Sigmoid colon (tissue), 7 donors: ENCODE results near the gene NR6A1. TPM values are rescaled to one million over a fixed set of nuclear protein-coding genes. Genes with fewer than 3 reads are reported as not detected.
A peak's percentile ranks its signal among the peaks of the same experiment; 100 is the strongest.
"Not testable (repeated sequence)": the region's sequence is repeated elsewhere in the genome, so short reads cannot be mapped to it uniquely, and the experiment has no call there.

Experiments
- DNase-seq: peaks from one replicate; pipeline ENCODE4 v3.0.0-alpha.2; 2019
- H3K27ac ChIP-seq, 4 donors: fragments of 200-600 bp; sonication (generic); one replicate each; pipeline ENCODE4 v1.5.1; 2016 to 2019; ENCODE audit warnings: mild to moderate bottlenecking in 1 of 4
- H3K27me3 ChIP-seq, 3 donors: fragments of 200-600 bp; sonication (generic); one replicate each; pipeline ENCODE4 v1.5.1; 2019; ENCODE audit warnings: mild to moderate bottlenecking in 1 of 3
- H3K36me3 ChIP-seq, 4 donors: fragments of 200-600 bp; sonication (generic); one replicate each; pipeline ENCODE4 v1.5.1; 2016 to 2019
- H3K4me1 ChIP-seq, 4 donors: fragments of 200-600 bp; sonication (generic); one replicate each; pipeline ENCODE4 v1.5.1; 2017 to 2019
- H3K4me3 ChIP-seq, 4 donors: fragments of 200-600 bp; sonication (generic); one replicate each; pipeline ENCODE4 v1.5.1; 2017 to 2019; ENCODE audit warnings: mild to moderate bottlenecking in 2 of 4, moderate library complexity in 1 of 4
- H3K9me3 ChIP-seq, 4 donors: fragments of 200-600 bp in 3 of 4; sonication (generic) in 3 of 4; one replicate each; pipeline versions ENCODE4 v1.5.1 to v1.6.1; 2013 to 2019
- CTCF ChIP-seq, 4 experiments: fragments of 450-650 bp in 3 of 4; fragments of 200-600 bp in 1 of 4; IDR thresholded peaks; one replicate each; pipeline ENCODE4 v1.5.1; 2016 to 2019; ENCODE audit warnings: antibody characterized with exemption in 4 of 4, mild to moderate bottlenecking in 3 of 4, moderate library complexity in 2 of 4
- EP300 ChIP-seq, 4 donors: sonication (generic); formaldehyde crosslinking; IDR thresholded peaks; one replicate each; pipeline ENCODE4 v1.6.1; 2017; ENCODE audit warnings: antibody characterized with exemption in 4 of 4
- POLR2A ChIP-seq, 2 donors: fragments of 450-650 bp; IDR thresholded peaks; one replicate each; pipeline ENCODE4 v1.6.1; 2016; ENCODE audit warnings: antibody characterized with exemption in 2 of 2, mild to moderate bottlenecking in 2 of 2, moderate library complexity in 2 of 2
- POLR2AphosphoS5 ChIP-seq, 4 donors: sonication (generic); formaldehyde crosslinking; IDR thresholded peaks; one replicate each; pipeline ENCODE4 v1.6.1; 2017; ENCODE audit warnings: antibody characterized with exemption in 4 of 4
- WGBS, 2 donors: extraction: QIAGEN DNeasy Blood & Tissue Kit; methylation state at CpG; one replicate each; pipeline ENCODE4 v1.1.7; 2013; 5-methylcytosine and 5-hydroxymethylcytosine counted together
- intact Hi-C: fragments of 100-400 bp; cut with DNase I; formaldehyde crosslinking; loops from one replicate; pipeline ENCODE4 v1.15.1; 2023
- polyA plus RNA-seq, 3 donors: library from polyadenylated mRNA; stranded (reverse); fragments of 200-250 nt; gene quantifications; one replicate each; pipeline ENCODE4 v1.2.3, GENCODE V29; 2013
- total RNA-seq, 4 donors: library from RNA; depleted of rRNA; stranded (reverse); fragments of >200 nt; gene quantifications; one replicate each; pipeline ENCODE4 v1.1.0, GENCODE V29; 2016
- donor health status: healthy with polysubstance abuse.
- donor health status: Bipolar disorder and iron deficiency.
- donor health status: healthy.

The NR6A1 gene
- total and polyA plus RNA-seq, 7 donors = 0.60 to 3.0 (median 1.8) TPM

- DNase-seq = peak; percentile 91
- H3K4me1 ChIP-seq = peaks cover 0 to 66% (median 42%) of the 10 kb centered on the region in 4 donors
- intact Hi-C loops = loop anchor here (1.0 to 5.0 kb wide), 4 partner anchors 38 to 368 kb away; partner anchors contain the start of genes GOLGA1, SCAI and WDR38
Measured at GRCh38 chr9:124774129-124774978, 3.2 kb upstream of the NR6A1 start.

GRCh38 chr9:124773473-124774128 is 2.5 kb upstream of the NR6A1 start:
- Histone ChIP-seq H3K9me3 (no peaks in the 10 kb centered on the region), H3K4me1 (peaks cover 0 to 60% (median 36%) of the 10 kb centered on the region in 4 donors), H3K4me3 (no peak overlapping the region), H3K27me3 (peaks cover 0 to 25% (median 18%) of the 10 kb centered on the region in 3 donors), H3K36me3 (no peaks in the 10 kb centered on the region), H3K27ac (no peak overlapping the region)
- DNase-seq = no peak
- intact Hi-C loops = loop anchor here (1.0 to 5.0 kb wide), 5 partner anchors 39 to 601 kb away; partner anchors contain the start of genes GOLGA1, SCAI and WDR38
- 52 to 81% methylated on average over 1 of the region's 1 CpG for WGBS, 2 donors
- TF ChIP-seq POLR2A (IDR thresholded peaks at IDR 0.05) (no peak), POLR2AphosphoS5 (IDR thresholded peaks at IDR 0.05) (no peak), EP300 (IDR thresholded peaks at IDR 0.05) (no peak), CTCF (IDR thresholded peaks at IDR 0.05) (no peak)

More at GRCh38 chr9:124774129-124774978, 3.2 kb upstream of the NR6A1 start:
- Histone ChIP-seq H3K4me3 (no peak overlapping the region), H3K9me3 (no peaks in the 10 kb centered on the region), H3K27ac (peak overlapping the region in 3 of 4 donors; percentile 24 to 40 (median 34)), H3K36me3 (no peaks in the 10 kb centered on the region), H3K27me3 (peaks cover 0 to 17% (median 14%) of the 10 kb centered on the region in 3 donors)
- TF ChIP-seq CTCF (IDR thresholded peaks at IDR 0.05) (peak; percentile 72 to 96 (median 87)), POLR2A (IDR thresholded peaks at IDR 0.05) (no peak), EP300 (IDR thresholded peaks at IDR 0.05) (no peak)
- 32 to 43% methylated on average over 15 of the region's 15 CpGs for WGBS, 2 donors

- not testable (repeated sequence) for DNase-seq, H3K4me3 ChIP-seq, H3K9me3 ChIP-seq, H3K36me3 ChIP-seq, H3K27ac ChIP-seq
- intact Hi-C loops = loop anchor here (2.0 to 5.0 kb wide), 3 partner anchors 169 to 602 kb away; partner anchors contain the start of genes GOLGA1 and SCAI
- WGBS, 2 donors = 89 to 91% methylated on average over 15 of the region's 15 CpGs
- Histone ChIP-seq H3K27me3 (peaks cover 0 to 32% (median 25%) of the 10 kb centered on the region in 3 donors), H3K4me1 (peaks cover 0 to 55% (median 30%) of the 10 kb centered on the region in 4 donors)
Measured at GRCh38 chr9:124772877-124773276, 1.8 kb upstream of the NR6A1 start.

- DNase-seq = no peak
- Histone ChIP-seq H3K9me3 (no peaks in the 10 kb centered on the region), H3K4me1 (peaks cover 0 to 47% (median 29%) of the 10 kb centered on the region in 4 donors), H3K36me3 (no peaks in the 10 kb centered on the region), H3K27me3 (peaks cover 0 to 40% (median 30%) of the 10 kb centered on the region in 3 donors), H3K27ac (peak overlapping the region; percentile 78 to 86 (median 78)), H3K4me3 (peak overlapping the region; percentile 50 to 92 (median 82))
- 15 to 24% methylated on average over 39 of the region's 39 CpGs for WGBS, 2 donors
- intact Hi-C loops = loop anchor here (2.0 to 5.0 kb wide), 3 partner anchors 170 to 603 kb away; partner anchors contain the start of genes GOLGA1 and SCAI
- TF ChIP-seq CTCF (IDR thresholded peaks at IDR 0.05) = peak; percentile 96 to 98 (median 96)
- no peak for TF ChIP-seq POLR2AphosphoS5 (IDR thresholded peaks at IDR 0.05)
Measured at GRCh38 chr9:124771867-124772679, 962 bp upstream of the NR6A1 start.
